Measurements from ENCODE around the gene IDH3B. TPM values are rescaled to one million over a fixed set of nuclear protein-coding genes. Genes with fewer than 3 reads are reported as not detected.

IDH3B gene
- total and polyA plus RNA-seq, 2 experiments from 2014 or later, result 91.1 to 93.8 TPM

DNA sequence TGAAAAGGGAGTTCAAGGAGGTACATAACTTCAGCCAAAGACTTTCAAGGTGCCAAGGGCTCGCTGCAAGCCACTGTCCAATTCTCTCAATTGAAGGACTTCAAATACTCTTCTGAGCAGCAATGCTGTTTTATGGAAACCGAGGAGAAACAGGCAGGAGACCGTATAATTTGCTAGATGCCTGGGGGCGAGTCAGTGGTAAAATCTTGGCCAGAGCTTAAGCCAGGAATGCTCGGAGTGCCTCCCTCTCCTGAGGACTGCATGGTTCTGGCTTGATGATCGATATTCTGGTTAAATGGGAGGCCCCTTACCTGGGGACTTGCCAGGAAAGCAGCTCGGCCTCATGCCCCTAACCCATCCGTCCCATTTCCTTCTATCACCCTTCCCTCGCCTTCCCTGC lies 47.4 kb downstream of the IDH3B start:
- H3K9me2 ChIP-seq (replicated peaks; ENCODE audit: insufficient read depth), result no peaks in the 10 kb centered on the region
- H3K4me3 ChIP-seq, result no peak overlapping the region
- H3K36me3 ChIP-seq (replicated peaks; ENCODE audit: insufficient read depth, low read depth), result no peaks in the 10 kb centered on the region
- no peaks in the 10 kb centered on the region for H3K79me2 ChIP-seq
- peaks cover 7% of the 10 kb centered on the region for H3K27me3 ChIP-seq
- 80% methylated on average over 9 of the region's 9 CpGs for WGBS (ENCODE audit: low lambda C conversion rate, missing lambda C conversion rate)
- no peaks in the 10 kb centered on the region for H3K9me3 ChIP-seq (ENCODE audit: low read depth)
- no peak for DNase-seq (ENCODE audit: low spot score)
- H3K4me2 ChIP-seq, result no peak overlapping the region
- no peak overlapping the region for H3K27ac ChIP-seq
- no peak overlapping the region for H2AFZ ChIP-seq
- H3K4me1 ChIP-seq (ENCODE audit: insufficient read depth), result no peaks in the 10 kb centered on the region
- TF ChIP-seq EZH2 (IDR thresholded peaks at IDR 0.05; ENCODE audit: borderline replicate concordance), result no peak
- no peak for TF ChIP-seq EZH2phosphoT487 (IDR thresholded peaks at IDR 0.05; ENCODE audit: low read depth, severe bottlenecking, unreplicated experiment)
- TF ChIP-seq, protein P1, sequence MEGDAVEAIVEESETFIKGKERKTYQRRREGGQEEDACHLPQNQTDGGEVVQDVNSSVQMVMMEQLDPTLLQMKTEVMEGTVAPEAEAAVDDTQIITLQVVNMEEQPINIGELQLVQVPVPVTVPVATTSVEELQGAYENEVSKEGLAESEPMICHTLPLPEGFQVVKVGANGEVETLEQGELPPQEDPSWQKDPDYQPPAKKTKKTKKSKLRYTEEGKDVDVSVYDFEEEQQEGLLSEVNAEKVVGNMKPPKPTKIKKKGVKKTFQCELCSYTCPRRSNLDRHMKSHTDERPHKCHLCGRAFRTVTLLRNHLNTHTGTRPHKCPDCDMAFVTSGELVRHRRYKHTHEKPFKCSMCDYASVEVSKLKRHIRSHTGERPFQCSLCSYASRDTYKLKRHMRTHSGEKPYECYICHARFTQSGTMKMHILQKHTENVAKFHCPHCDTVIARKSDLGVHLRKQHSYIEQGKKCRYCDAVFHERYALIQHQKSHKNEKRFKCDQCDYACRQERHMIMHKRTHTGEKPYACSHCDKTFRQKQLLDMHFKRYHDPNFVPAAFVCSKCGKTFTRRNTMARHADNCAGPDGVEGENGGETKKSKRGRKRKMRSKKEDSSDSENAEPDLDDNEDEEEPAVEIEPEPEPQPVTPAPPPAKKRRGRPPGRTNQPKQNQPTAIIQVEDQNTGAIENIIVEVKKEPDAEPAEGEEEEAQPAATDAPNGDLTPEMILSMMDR (IDR thresholded peaks at IDR 0.05; ENCODE audit: poor library complexity), result no peak
- H4K20me1 ChIP-seq (ENCODE audit: insufficient read depth, poor library complexity, severe bottlenecking), result no peaks in the 10 kb centered on the region

DNA sequence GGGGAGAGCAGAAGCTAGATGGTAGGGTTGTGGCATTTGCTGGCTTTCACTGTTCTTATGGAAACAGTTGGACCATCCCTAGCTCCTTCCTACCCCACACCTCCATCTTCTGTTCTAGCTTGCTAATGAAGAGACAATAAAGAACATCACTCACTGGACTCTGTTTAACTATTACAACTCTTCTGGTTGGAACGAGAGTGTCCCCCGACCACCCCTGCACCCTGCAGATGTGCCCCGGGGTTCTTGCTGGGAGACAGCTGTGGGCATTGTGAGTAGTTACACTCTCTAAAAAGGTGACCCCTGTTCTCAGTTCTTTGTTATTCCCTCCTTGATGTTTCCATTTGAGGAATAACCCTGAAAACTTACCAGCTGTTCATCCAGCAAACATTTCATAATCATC lies 51.9 kb downstream of the IDH3B start:
- 75% methylated on average over 3 of the region's 3 CpGs for WGBS (ENCODE audit: low lambda C conversion rate, missing lambda C conversion rate)
- H3K9me2 ChIP-seq (replicated peaks; ENCODE audit: insufficient read depth), result no peaks in the 10 kb centered on the region
- H2AFZ ChIP-seq, result no peak overlapping the region
- no peak for TF ChIP-seq EZH2 (IDR thresholded peaks at IDR 0.05; ENCODE audit: borderline replicate concordance)
- TF ChIP-seq EZH2phosphoT487 (IDR thresholded peaks at IDR 0.05; ENCODE audit: low read depth, severe bottlenecking, unreplicated experiment), result no peak
- TF ChIP-seq, protein P1 (IDR thresholded peaks at IDR 0.05; ENCODE audit: poor library complexity), result no peak
- no peaks in the 10 kb centered on the region for H3K36me3 ChIP-seq (replicated peaks; ENCODE audit: insufficient read depth, low read depth)
- peaks cover 7% of the 10 kb centered on the region for H3K27me3 ChIP-seq
- H4K20me1 ChIP-seq (ENCODE audit: insufficient read depth, poor library complexity, severe bottlenecking), result no peaks in the 10 kb centered on the region
- no peaks in the 10 kb centered on the region for H3K4me1 ChIP-seq (ENCODE audit: insufficient read depth)
- no peak for DNase-seq (ENCODE audit: low spot score)
- H3K4me2 ChIP-seq, result no peak overlapping the region
- H3K79me2 ChIP-seq, result no peaks in the 10 kb centered on the region
- no peak overlapping the region for H3K27ac ChIP-seq
- H3K4me3 ChIP-seq, result no peak overlapping the region
- no peaks in the 10 kb centered on the region for H3K9me3 ChIP-seq (ENCODE audit: low read depth)

DNA sequence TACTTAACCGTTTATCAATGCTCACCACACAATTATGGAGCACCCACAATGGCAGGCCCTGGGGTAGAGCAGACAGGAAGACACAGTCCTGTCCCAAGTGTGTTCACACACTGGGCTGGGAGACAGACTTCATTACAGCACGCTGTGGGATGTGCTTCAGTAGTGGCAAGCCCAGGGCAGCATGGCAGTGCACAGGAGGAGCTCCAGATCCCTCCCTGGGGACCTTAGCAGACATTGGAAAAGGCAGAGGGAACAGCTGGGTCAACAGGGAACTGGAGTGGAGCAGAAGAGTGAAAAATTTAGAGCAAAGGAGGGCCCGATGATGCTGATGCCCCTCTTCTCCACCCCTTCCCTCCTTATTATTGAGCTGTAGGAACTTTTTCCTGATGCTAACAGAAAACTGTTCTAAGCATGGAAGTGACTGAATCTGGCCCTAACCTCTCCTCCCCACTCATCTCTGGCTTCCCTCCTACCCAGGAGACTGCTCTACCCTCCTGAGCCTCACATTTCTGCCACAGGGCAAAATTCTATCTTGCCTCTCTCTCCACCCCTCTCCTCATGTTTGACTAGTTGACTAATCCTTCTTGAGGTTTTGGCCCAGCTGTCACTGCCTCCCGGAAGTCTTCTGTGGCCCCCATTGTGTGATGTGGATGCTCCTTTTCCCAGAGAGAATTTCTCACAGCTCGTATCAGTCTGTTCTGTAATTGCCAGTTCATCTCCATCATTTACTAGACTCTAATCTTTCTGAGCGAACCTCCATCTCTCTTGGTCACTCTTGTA lies 52.9 kb downstream of the IDH3B start:
- H3K27ac ChIP-seq, result no peak overlapping the region
- DNase-seq (ENCODE audit: low spot score), result no peak
- TF ChIP-seq EZH2 (IDR thresholded peaks at IDR 0.05; ENCODE audit: borderline replicate concordance) (no peak), EZH2phosphoT487 (IDR thresholded peaks at IDR 0.05; ENCODE audit: low read depth, severe bottlenecking, unreplicated experiment) (no peak)
- TF ChIP-seq, protein P1 (IDR thresholded peaks at IDR 0.05; ENCODE audit: poor library complexity), result no peak
- H3K4me1 ChIP-seq (ENCODE audit: insufficient read depth), result no peaks in the 10 kb centered on the region
- no peak overlapping the region for H3K4me3 ChIP-seq
- no peaks in the 10 kb centered on the region for H3K9me2 ChIP-seq (replicated peaks; ENCODE audit: insufficient read depth)
- peaks cover 7% of the 10 kb centered on the region for H3K27me3 ChIP-seq
- no peaks in the 10 kb centered on the region for H3K9me3 ChIP-seq (ENCODE audit: low read depth)
- WGBS (ENCODE audit: low lambda C conversion rate, missing lambda C conversion rate), result 61% methylated on average over 6 of the region's 6 CpGs
- no peak overlapping the region for H3K4me2 ChIP-seq
- H4K20me1 ChIP-seq (ENCODE audit: insufficient read depth, poor library complexity, severe bottlenecking), result no peaks in the 10 kb centered on the region
- H3K79me2 ChIP-seq, result no peaks in the 10 kb centered on the region
- no peaks in the 10 kb centered on the region for H3K36me3 ChIP-seq (replicated peaks; ENCODE audit: insufficient read depth, low read depth)
- H2AFZ ChIP-seq, result no peak overlapping the region

Measured in hepatocyte (in vitro differentiated cells).